HCT116 (cell line): ENCODE measurements around the gene RPE65. TPM values are rescaled to one million over a fixed set of nuclear protein-coding genes. Genes with fewer than 3 reads are reported as not detected.

Experiments
- ATF3 ChIP-seq: IDR thresholded peaks from 2 replicates; pipeline ENCODE4 v1.6.1; 2012
- CBX3 ChIP-seq: IDR thresholded peaks from 2 replicates; pipeline ENCODE4 v1.6.1; 2012; ENCODE audit warnings: low read depth
- CEBPB ChIP-seq: IDR thresholded peaks from 2 replicates; pipeline ENCODE4 v1.6.1; 2012; ENCODE audit warnings: low read depth
- CTCF ChIP-seq, 3 experiments: fragments of 200-600 bp in 1 of 3; sonication (generic) in 1 of 3; IDR thresholded peaks in 2 of 3; conservative IDR thresholded peaks in 1 of 3; 2 replicates each; pipeline ENCODE4 v1.5.1; 2012 to 2017; ENCODE audit warnings: low read depth in 2 of 3, low read length in 2 of 3, antibody characterized with exemption in 1 of 3, borderline replicate concordance in 1 of 3, control low read depth in 1 of 3, mild to moderate bottlenecking in 1 of 3, mixed read lengths in 1 of 3, mixed run types in 1 of 3, moderate library complexity in 1 of 3; ENCODE audit not compliant: insufficient read depth in 1 of 3
- EGR1 ChIP-seq: IDR thresholded peaks from 2 replicates; pipeline ENCODE4 v1.6.1; 2012; ENCODE audit warnings: low read depth
- EZH2phosphoT487 ChIP-seq: fragments of 200-600 bp; IDR thresholded peaks from 2 replicates; pipeline ENCODE4 v1.6.1; 2018; ENCODE audit warnings: antibody characterized with exemption, borderline replicate concordance
- JUND ChIP-seq: IDR thresholded peaks from 2 replicates; pipeline ENCODE4 v1.6.1; 2012
- SRF ChIP-seq: IDR thresholded peaks from 2 replicates; pipeline ENCODE4 v1.6.1; 2012; ENCODE audit warnings: low read depth
- TCF7L2 ChIP-seq: IDR thresholded peaks from 2 replicates; pipeline ENCODE4 v1.7.0; 2011; ENCODE audit warnings: borderline replicate concordance, inconsistent platforms; ENCODE audit not compliant: insufficient read depth, insufficient read length; ENCODE audit errors: extremely low read depth
- YY1 ChIP-seq: IDR thresholded peaks from 2 replicates; pipeline ENCODE4 v1.6.1; 2011; ENCODE audit warnings: low read length, low read depth, moderate library complexity, mild to moderate bottlenecking; ENCODE audit not compliant: insufficient replicate concordance; ENCODE audit errors: extremely low read depth
- ZFX ChIP-seq: fragments of 450-650 bp; IDR thresholded peaks from 2 replicates; pipeline ENCODE4 v1.6.1; 2017
- ZNF274 ChIP-seq: fragments of 200-500 bp; sonication (Bioruptor generic); IDR thresholded peaks from 2 replicates; pipeline ENCODE4 v1.6.1; 2014; ENCODE audit warnings: mild to moderate bottlenecking, low read depth, low read length, inconsistent platforms
- total RNA-seq: library from RNA; stranded (reverse); gene quantifications from one replicate; pipeline ENCODE4 v1.2.1, GENCODE V29; 2021; ENCODE audit not compliant: unreplicated experiment

RPE65 gene
- total RNA-seq, 1 experiment from 2014 or later = not detected

- TF ChIP-seq ATF3 (no peak), EZH2phosphoT487 (no peak), EGR1 (0 out of 2 replicates have a peak, but pooled peaks have one; percentile 1), TCF7L2 (peak; percentile 13), JUND (no peak), CEBPB (no peak), ZFX (peak; percentile 93), SRF (peak; percentile 19; the same call in 1 of the 2 replicates), CTCF (IDR thresholded peaks at IDR 0.05 in 2 of 3, conservative IDR thresholded peaks at IDR 0.05 in 1 of 3; ENCODE audit: borderline replicate concordance in 1 of 3, insufficient read depth in 1 of 3, low read depth in 2 of 3, low read length in 2 of 3) (no peak), CBX3 (peak; percentile 92), ZNF274 (no peak), YY1 (peak; percentile 58)
Observed at GRCh38 chr1:68496680-68497357, 47.1 kb upstream of the RPE65 start, which contains the start of gene DEPDC1 (continued).
